ENCODE data around the gene FFAR3.
"Not testable (repeated sequence)": the region's sequence is repeated elsewhere in the genome, so short reads cannot be mapped to it uniquely, and the experiment has no call there.

FFAR3 gene

DNA sequence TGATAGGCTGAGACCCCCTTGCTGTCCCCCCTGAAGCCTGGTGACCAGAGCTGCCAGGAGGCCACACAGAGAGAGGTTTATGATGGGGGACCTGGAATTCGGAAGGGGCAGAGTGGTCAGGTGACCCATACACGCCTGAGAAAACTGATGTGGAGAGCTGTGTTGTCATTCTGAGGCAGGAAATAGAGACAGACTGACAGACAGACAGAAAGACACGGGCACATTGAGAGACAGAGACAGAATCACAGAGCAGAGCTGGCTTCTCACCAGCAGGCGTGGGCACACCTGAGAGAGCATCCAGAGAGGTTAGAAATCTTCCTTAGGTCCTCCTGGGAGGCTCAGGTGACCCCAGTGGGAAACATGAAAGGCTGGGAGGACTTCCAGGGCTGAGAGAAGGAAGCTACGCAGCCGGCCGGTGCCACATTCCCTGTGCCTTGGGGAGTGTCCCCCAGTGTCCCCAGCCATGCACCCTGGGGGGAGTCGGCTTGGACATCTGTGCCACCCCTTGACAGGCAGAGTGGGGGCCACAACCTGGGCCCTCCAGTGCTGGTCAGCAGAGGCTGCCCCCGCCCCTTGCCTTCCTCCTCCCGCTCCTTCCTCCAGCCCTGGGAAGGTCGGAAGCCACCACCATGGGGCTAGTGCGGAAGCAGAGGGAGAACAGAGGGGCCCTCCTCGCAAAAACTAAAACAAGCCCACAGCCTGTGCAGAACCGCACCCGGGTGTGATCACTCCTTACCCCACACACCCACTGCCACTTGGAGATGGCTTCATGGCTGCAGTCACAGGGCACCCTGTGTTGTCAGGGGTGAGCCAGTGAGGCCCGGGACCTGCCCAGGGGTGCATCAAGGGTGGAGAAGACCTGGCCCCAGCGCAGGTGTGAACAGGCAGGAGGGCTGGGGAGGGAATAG is 8.4 kb upstream of the FFAR3 start:
- DNase-seq, result no peak
- TF ChIP-seq POLR2A (IDR thresholded peaks at IDR 0.05; ENCODE audit: low read length), result no peak
- no peak for TF ChIP-seq GATA1 (IDR thresholded peaks at IDR 0.05; ENCODE audit: low read depth, low read length)

DNA sequence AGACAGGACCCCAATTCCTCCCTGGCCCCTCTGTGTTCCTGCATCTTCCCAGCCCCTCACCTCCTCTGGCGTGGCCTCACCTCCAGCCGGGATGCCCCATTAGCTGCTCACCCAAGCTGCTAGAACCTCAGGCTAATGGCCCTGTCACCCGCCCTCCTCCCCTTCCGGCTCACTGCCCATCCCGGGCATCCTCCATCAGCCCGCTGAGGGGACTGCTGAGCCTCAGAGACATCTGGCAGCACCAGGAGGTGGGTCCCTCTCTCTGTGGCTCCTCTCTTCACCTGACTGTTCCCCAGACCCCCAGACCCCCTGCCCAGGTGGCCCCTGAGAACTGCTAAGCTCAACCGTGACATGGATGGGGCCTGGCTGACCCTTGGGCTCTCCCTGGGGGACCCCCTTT is 7.7 kb upstream of the FFAR3 start:
- no peak for TF ChIP-seq POLR2A (IDR thresholded peaks at IDR 0.05; ENCODE audit: low read length)
- no peak for TF ChIP-seq GATA1 (IDR thresholded peaks at IDR 0.05; ENCODE audit: low read depth, low read length)
- DNase-seq, result no peak

DNA sequence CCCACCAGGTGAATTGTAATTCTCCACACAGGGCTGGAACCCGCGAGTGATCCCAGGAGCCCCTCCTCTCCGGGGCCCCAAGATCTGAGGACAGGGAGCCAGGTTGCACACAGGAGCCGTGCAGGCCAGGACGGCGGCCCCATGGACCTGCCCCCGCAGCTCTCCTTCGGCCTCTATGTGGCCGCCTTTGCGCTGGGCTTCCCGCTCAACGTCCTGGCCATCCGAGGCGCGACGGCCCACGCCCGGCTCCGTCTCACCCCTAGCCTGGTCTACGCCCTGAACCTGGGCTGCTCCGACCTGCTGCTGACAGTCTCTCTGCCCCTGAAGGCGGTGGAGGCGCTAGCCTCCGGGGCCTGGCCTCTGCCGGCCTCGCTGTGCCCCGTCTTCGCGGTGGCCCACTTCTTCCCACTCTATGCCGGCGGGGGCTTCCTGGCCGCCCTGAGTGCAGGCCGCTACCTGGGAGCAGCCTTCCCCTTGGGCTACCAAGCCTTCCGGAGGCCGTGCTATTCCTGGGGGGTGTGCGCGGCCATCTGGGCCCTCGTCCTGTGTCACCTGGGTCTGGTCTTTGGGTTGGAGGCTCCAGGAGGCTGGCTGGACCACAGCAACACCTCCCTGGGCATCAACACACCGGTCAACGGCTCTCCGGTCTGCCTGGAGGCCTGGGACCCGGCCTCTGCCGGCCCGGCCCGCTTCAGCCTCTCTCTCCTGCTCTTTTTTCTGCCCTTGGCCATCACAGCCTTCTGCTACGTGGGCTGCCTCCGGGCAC is 6.7 kb upstream of the FFAR3 start:
- no peak for DNase-seq
- TF ChIP-seq GATA1 (IDR thresholded peaks at IDR 0.05; ENCODE audit: low read depth, low read length) (no peak), POLR2A (IDR thresholded peaks at IDR 0.05; ENCODE audit: low read length) (no peak)

DNA sequence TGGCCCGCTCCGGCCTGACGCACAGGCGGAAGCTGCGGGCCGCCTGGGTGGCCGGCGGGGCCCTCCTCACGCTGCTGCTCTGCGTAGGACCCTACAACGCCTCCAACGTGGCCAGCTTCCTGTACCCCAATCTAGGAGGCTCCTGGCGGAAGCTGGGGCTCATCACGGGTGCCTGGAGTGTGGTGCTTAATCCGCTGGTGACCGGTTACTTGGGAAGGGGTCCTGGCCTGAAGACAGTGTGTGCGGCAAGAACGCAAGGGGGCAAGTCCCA is 6.1 kb upstream of the FFAR3 start:
- no peak for DNase-seq
- no peak for TF ChIP-seq POLR2A (IDR thresholded peaks at IDR 0.05; ENCODE audit: low read length)
- no peak for TF ChIP-seq GATA1 (IDR thresholded peaks at IDR 0.05; ENCODE audit: low read depth, low read length)

DNA sequence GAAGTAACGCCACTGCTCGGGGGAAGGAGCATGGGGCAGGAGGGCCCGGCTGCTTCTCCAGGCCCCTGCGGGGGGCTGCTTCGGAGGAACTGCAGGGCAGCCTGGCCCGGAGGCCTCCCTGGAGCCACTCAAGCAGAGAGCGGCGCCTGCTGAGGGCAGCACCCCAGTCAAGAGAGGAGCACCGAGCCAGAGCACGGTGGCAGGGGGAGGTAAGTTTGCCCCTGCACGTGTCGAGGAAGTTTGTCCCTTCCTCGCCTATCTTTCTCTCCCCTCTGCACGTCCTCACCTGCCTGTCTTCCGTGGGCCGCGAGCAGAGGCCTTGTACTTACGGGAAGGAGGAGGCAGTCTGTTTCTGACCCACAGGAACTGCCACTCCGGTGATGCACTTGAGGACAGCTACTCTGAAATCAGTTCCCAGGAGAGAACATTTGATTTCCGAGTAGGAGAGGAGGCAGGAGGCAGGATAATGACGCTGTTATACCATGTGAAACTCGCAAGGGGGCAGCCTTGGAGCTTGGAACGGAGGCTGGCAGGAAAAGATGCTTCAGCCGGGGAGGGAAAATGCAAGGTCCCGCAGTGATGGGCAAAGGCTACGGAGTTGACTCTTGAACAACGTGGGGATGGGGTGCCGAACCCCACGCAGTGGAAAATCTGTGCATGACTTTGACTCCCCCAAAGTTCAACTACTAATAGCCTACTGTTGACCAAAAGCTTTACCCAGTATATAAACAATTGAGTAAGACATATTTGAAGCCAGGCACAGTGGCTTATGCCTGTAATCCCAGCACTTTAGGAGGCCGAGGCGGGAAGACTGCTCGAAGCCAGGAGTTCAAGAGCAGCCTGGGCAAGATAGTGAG is 5.6 kb upstream of the FFAR3 start:
- no peak for TF ChIP-seq GATA1 (IDR thresholded peaks at IDR 0.05; ENCODE audit: low read depth, low read length)
- TF ChIP-seq POLR2A (IDR thresholded peaks at IDR 0.05; ENCODE audit: low read length), result no peak

DNA sequence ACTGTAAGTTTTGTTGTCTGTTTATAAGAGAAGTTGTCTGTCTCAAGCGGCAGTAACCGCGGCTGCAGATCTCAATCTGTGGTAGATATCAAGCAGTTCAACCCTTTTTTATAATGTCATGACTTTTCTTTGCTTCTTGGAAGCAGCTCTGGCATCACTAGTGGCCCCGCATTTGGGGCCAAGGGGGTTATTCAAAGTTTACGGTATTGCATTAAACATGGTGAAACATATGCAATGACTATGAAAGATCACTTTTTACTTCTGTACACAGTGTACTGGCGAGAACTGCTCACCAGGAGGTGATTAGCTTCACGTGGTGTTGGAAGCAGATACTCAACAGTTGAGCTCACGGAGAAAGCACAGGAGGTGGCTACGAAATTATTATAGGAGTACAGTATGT is 4.6 kb upstream of the FFAR3 start:
- no peak for TF ChIP-seq POLR2A (IDR thresholded peaks at IDR 0.05; ENCODE audit: low read length)
- TF ChIP-seq GATA1 (IDR thresholded peaks at IDR 0.05; ENCODE audit: low read depth, low read length), result no peak
- no peak for DNase-seq

More for the DNA sequence above, 5.6 kb upstream of the FFAR3 start:
- peak; percentile 66 to 81 for DNase-seq

DNA sequence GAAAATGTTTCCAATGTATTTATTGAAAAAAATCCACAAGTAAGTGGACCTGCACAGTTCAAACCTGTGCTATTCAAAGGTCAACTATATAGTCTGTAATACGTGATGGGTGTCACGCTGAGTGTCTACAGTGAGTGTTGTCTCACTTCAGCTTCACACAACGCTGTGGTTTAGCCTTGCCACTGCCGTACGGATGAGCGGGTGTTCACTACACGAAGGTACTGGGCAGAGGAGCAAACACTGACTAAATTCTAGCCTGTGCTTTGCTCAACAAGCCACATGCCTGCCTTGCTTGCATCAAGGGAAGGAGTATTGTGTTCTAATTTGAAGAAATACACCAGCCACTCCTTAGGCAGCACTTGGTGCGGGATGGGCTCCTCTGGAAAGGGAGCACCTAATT is 3.4 kb upstream of the FFAR3 start:
- no peak for DNase-seq
- TF ChIP-seq POLR2A (IDR thresholded peaks at IDR 0.05; ENCODE audit: low read length) (no peak), GATA1 (IDR thresholded peaks at IDR 0.05; ENCODE audit: low read depth, low read length) (no peak)

DNA sequence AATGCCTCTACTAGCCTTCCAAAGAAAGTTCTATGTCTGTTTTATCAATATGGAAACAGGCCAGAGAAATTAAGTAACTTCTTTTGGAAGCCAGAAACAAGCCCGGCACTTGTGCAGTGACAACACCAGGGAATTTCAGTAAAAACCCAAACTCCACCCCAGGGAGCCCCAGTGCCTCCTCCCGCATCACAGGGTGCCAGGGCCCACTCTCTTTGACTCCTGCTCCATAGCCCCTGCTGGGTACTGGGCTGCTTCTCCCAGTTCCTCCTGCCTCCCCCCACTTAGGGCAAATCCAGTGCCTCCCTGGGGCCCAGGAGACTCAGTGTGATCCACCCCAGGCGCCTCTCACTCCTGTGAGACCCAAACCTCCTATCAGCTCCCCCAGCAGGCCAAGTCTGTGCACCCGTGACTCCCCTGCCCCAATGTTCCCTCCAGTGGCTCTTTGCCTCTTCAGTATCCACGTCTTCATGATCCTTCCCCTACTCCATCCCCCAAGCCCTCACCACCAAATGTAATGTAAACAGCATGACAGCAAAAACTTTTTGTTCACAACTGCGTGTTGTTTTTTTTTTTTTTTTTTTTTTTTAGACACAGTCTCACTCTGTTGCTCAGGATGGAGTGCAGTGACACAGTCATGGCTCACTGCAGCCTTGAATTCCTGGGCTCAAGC is 2.3 kb upstream of the FFAR3 start:
- TF ChIP-seq POLR2A (IDR thresholded peaks at IDR 0.05; ENCODE audit: low read length) (no peak), GATA1 (IDR thresholded peaks at IDR 0.05; ENCODE audit: low read depth, low read length) (no peak)

DNA sequence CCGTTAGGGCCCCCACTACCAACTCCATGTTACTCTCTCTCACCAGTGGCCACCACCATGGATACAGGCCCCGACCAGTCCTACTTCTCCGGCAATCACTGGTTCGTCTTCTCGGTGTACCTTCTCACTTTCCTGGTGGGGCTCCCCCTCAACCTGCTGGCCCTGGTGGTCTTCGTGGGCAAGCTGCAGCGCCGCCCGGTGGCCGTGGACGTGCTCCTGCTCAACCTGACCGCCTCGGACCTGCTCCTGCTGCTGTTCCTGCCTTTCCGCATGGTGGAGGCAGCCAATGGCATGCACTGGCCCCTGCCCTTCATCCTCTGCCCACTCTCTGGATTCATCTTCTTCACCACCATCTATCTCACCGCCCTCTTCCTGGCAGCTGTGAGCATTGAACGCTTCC is 574 bp downstream of the FFAR3 start:
- not testable (repeated sequence) for DNase-seq

More for the DNA sequence above, 2.3 kb upstream of the FFAR3 start:
- no peak for DNase-seq

DNA sequence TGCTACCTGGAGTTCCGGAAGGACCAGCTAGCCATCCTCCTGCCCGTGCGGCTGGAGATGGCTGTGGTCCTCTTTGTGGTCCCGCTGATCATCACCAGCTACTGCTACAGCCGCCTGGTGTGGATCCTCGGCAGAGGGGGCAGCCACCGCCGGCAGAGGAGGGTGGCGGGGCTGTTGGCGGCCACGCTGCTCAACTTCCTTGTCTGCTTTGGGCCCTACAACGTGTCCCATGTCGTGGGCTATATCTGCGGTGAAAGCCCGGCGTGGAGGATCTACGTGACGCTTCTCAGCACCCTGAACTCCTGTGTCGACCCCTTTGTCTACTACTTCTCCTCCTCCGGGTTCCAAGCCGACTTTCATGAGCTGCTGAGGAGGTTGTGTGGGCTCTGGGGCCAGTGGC is 1.1 kb downstream of the FFAR3 start:
- not testable (repeated sequence) for DNase-seq

DNA sequence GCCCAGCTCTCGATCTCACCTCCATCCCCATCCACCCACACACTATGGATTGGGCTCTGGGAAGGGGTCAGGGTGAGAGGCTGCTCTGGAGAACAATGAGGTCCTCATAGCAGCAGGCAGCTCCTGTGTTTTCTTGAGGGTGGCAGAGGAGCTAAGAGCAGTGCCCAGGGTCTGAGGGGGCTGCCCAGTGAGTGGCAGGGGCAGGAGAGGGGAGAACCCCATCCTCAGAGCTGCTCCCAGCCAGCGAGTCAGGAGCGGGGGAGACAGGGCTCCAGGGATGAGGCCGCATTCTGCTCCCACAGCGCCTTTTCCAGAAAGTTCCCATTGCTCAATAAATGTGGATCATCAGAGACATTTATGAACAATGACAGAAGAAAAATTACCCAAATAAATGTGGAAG is 1.8 kb downstream of the FFAR3 start:
- not testable (repeated sequence) for DNase-seq

DNA sequence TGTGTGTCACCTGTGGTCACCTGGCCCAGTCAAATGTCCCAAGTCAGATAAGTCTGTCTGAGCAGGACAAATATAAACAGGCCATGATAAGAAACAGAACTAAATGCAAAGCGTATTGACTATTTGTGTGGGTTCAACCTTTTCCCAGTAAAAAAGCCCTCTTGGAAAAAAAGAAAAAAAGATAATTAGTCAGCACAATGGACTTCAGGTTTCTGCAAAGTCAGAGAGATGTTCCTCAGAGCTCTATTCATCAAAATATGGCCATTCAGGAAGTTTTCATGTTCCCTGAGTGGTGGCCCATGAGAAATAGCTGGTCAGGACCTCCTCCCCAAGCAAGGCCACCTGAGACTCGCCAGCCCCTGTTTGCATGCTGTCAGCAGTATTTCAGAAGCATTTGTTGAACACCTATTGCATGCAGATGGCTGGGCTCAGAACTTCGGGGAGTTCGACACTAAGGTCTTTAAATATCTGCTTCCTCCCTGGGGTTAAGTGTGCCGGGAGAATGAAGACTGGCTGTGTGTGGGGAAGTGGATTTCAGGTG is 2.7 kb downstream of the FFAR3 start:
- TF ChIP-seq GATA1 (IDR thresholded peaks at IDR 0.05; ENCODE audit: low read depth, low read length) (no peak), POLR2A (IDR thresholded peaks at IDR 0.05; ENCODE audit: low read length) (no peak)
- no peak for DNase-seq

DNA sequence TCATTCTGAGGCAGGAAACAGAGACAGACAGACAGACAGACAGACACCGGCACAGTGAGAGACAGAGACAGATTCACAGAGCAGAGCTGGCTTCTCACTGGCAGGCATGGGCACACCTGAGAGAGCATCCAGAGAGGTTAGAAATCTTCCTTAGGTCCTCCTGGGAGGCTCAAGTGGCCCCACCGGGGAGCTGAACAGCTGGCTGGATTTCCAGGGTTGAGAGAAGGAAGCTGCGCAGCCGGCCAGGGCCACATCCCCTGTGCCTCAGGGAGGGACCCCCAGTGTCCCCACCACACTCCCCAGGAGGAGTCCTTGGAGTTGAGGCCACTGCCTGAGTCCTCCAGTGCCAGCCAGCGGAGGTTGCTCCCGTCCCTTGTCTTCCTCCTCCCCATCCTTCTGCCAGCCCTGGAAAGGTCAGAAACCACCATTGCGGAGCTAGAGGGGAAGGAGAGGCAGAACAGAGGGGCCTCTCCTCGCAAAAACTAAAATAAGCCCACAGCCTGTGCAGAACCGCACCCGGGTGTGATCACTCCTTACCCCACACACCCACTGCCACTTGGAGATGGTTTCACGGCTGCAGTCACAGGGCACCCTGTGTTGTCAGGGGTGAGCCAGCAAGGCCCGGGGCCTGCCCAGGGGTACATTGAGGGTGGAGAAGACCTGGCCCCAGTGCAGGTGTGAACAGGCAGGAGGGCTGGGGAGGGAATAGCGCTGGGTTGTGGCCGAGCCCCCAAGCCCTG is 4.2 kb downstream of the FFAR3 start:
- TF ChIP-seq POLR2A (IDR thresholded peaks at IDR 0.05; ENCODE audit: low read length) (no peak), GATA1 (IDR thresholded peaks at IDR 0.05; ENCODE audit: low read depth, low read length) (no peak)
- no peak for DNase-seq

Data from erythroblast (primary cell).